Fibroblast of skin of left quadriceps (primary cell): ENCODE data around the gene OR2T8.
"Not testable (repeated sequence)": the region's sequence is repeated elsewhere in the genome, so short reads cannot be mapped to it uniquely, and the experiment has no call there.

ENCODE experiments used
- DNase-seq, 2 experiments: peaks; one replicate each; pipeline ENCODE4 v3.0.0-alpha.2; 2013; ENCODE audit warnings: low read depth in 2 of 2

OR2T8 gene

GRCh38 chr1:247919952-247920351 lies at the start of gene OR2T8:
Gene OR2T8, plus strand, starts transcription at chr1:247920252. Its CDS starts 766 bp downstream, at chr1:247921018.
- no peak for DNase-seq

GRCh38 chr1:247883346-247883745 lies 36.7 kb upstream of the OR2T8 start:
- no peak for DNase-seq

- no peak for DNase-seq
Measured at GRCh38 chr1:247884797-247885413, 35.1 kb upstream of the OR2T8 start.

DNA sequence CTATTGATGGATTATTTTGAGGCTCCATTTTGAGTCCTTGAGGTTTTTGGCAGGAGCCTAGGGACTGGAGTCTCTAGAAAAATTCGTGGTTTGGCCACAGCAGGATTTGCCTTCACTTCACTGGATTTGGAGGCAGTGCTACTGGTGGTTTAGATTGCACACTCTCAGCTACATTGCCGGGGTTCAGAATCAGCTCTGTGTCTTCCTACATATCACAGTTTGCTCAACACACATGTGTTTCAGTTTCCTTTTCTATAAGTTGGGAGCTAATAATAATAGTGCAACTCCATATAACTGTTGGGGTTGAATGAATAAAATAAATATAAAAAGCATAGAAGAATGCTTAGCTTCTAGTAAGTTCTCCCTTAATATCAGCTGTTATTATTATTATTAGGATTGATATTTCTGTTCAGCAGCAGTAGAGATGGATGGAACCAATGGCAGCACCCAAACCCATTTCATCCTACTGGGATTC lies 24.9 kb upstream of the OR2T8 start, which contains the start of gene OR2W3:
Gene OR2W3 (plus strand): TSS at position 425 of the 475 bp plus-strand sequence. CDS start 0 bp downstream, at position 425.
- no peak for DNase-seq

DNA sequence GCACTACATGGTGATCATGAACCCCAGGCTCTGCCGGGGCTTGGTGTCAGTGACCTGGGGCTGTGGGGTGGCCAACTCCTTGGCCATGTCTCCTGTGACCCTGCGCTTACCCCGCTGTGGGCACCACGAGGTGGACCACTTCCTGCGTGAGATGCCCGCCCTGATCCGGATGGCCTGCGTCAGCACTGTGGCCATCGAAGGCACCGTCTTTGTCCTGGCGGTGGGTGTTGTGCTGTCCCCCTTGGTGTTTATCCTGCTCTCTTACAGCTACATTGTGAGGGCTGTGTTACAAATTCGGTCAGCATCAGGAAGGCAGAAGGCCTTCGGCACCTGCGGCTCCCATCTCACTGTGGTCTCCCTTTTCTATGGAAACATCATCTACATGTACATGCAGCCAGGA lies 24.1 kb upstream of the OR2T8 start:
- no peak for DNase-seq

- DNase-seq, result no peak
Measured at GRCh38 chr1:247904122-247904521, 15.9 kb upstream of the OR2T8 start.

- DNase-seq, result no peak
Measured at GRCh38 chr1:247905181-247905580, 14.9 kb upstream of the OR2T8 start.

- no peak for DNase-seq
Measured at GRCh38 chr1:247905910-247906503, 14.0 kb upstream of the OR2T8 start.

DNA sequence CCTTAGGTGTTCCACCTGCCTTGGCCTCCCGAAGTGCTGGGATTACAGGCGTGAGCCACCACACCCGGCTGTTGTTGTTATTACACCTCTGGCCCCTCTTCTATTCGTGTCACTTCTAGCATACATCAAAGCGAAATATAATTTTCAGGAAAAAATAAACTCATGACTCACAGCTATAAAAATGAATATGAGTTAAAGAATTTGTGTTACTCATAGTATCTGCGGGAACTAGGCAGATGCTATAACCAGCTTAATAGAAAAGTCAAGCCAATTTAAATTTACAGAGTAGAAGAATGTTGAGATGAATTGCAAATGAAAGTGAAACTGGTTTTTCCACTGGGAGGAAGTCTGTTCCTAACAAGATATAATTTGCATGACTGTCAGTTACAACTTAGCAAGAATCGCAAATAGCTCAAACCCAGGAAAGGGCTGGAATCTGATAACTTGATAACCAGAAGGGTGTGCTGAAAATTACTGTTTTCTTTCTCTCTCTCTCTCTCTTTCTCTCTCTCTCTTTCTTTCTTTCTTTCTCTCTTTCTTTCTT lies 13.5 kb upstream of the OR2T8 start:
- no peak for DNase-seq

DNA sequence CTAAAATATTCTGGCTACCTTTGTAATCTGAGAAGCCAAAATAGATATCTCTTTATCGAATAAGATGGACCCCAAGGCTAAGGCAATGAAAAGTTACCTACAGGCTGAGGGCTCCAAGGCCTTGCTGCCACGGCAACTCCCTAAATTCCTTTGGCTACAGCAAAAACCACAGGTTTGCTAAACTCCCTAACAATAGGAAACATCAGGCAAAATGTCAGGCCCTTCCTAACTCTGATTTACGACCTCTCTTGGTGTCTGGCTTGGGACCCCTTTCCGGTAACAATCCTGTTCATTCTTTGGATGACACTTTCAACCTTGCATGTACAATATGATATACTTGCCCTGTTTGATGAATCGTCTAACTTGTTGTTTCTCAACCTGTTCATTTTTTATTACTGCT lies 11.3 kb upstream of the OR2T8 start:
- no peak for DNase-seq

DNA sequence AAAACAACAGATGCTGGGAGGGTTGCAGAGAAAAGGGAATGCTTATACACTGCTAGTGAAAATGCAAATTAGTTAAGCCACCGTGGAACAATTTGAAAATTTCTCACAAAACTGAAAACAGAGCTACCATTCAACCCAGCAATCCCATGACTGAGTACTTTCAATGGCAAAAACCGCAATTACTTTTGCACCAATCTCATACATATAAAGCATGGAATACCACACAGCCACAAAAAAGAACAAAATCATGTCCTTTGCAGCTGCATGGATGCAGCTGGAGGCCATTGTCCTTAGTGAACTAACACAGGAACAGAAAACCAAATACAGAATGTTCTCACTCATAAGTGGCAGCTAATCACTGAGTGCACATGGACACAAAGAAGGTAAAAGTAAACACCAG lies 6.3 kb upstream of the OR2T8 start:
- no peak for DNase-seq

DNA sequence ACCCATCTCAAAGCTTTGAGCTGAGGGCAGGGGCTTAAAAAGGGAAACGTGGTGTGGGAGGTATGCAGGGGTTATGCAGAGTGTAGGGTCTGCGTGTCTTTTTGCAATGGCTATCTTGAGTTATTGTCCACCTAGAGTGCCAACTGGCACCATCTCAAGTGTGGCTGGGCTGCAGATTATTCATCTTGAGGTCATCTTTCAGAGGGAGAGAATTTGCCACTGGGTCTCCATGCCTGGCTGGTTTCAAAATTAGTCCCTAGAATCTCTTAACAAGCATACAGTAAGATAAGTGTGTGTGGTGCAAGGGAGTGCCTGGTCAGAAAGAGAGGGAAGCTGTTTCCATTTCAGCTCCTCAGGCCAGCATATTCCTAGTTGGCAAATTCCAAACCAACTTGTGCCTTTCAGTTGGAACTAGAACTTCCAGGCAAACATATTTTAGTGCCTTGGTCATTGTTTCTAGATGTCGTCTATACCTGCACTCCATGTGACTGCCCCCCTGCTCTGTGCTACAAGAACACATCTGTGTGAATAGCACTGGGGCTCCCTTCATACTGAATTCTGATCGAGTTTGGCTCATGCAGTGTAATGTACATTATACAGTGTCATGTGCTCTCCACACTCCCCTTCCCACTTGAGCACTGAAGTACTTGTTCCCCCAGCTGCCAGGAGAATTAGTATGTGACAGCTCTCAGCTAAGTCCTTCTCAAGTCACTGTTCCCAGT lies 5.0 kb upstream of the OR2T8 start:
- DNase-seq, result no peak

- no peak for DNase-seq
Measured at GRCh38 chr1:247923941-247924340, 3.9 kb downstream of the OR2T8 start.

GRCh38 chr1:247924868-247925267 lies 4.8 kb downstream of the OR2T8 start, which contains the start of gene OR2AJ1:
Gene OR2AJ1, plus strand, starts transcription at chr1:247924889. Its CDS starts 8,880 bp downstream, at chr1:247933769.
- no peak for DNase-seq

DNA sequence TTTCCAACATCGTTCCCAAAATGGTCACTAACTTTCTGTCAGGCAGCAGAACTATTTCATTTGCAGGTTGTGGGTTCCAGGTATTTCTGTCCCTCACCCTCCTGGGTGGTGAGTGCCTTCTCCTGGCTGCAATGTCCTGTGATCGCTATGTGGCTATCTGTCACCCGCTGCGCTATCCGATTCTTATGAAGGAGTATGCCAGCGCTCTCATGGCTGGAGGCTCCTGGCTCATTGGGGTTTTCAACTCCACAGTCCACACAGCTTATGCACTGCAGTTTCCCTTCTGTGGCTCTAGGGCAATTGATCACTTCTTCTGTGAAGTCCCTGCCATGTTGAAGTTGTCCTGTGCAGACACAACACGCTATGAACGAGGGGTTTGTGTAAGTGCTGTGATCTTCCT lies 13.9 kb downstream of the OR2T8 start:
- DNase-seq, result no peak

DNA sequence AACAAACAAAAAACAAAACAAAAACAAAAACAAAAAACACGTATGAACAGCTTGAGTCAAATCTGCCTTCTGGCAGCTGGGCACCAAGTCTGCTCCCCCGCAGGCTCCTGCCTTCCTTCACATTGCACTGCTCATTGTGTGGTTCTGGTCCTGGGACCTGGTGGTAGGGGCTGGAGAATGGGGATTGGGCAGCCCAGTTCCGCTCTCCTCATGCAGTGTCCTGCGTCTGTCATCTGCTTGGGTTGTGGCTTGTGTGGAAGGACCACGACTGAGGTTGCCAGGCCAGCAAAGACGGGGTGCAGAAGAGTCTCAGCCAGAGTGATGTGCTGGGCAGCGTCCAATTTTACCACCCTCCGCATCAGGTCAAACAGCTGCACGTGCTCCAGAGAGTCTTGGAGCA lies 15.7 kb downstream of the OR2T8 start:
- no peak for DNase-seq

DNA sequence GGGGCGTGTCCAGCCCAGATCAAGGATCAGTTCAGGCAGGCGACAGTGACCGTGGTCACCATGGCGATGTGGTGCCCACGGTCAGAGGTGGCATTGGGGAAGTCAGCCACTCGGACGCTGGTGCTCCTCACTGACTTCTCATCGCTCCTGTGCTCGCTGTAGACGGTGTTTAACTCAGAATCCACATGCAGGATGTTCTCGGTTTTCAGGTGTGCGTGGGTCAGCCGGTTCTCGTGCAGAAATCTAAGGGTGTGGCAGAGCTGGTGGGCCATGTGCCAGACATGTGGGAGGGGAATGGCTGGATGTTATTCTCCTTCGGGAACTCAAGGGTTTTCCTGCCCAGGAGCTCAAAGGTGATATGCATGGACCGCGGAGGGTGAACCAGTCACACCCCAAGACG lies 16.4 kb downstream of the OR2T8 start:
- DNase-seq, result no peak

DNA sequence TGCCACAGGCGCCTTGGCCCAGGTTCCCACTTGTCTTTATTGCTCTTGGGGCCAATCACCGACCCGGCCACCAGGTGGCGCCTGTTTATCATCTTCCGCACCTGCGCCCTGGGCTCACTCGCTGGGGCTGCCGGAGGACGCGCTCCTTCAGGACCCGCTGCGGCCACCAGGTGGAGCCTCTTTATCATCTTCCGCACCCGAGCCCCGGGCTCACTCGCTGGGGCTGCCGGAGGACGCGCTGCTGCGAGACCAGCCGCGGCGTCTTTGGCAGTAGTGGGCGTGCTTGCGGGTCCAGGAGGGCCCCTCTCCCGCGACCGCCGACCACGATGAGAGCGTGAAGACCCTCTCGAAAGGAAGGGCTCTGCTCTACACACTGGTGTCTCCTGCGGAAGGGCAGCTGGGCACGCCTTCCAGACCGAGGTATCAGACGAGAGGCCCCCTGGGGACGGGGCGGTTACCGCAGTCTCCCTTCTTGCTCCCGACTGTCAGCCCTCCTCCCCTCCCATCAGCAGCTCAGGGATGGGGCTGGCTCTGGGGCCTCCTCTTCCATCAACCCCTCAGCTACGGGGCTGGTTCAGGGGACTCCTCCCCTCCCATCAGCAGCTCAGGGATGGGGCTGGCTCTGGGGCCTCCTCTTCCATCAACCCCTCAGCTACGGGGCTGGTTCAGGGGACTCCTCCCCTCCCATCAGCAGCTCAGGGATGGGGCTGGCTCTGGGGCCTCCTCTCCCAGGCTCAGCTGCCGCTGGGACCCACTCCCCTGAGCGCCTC lies 17.1 kb downstream of the OR2T8 start:
- DNase-seq, result not testable (repeated sequence)

DNA sequence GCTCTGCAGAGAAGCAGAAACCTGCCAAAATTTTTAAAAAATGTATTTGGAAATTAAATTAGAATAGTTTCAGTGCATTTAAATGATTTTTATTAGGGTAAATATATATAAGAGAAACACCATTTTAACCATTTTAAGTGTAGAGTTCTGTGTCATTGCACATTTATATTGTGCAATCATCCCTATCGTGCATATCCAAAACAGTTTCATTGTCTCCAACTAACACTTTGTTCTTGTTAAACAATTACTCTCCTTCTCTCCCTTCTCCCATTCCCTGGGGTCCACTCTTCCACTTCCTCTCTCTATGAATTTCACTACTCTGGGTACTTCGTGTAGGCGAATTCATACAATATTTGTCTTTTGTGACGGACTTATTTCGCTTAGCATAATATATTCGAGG lies 22.6 kb downstream of the OR2T8 start:
- DNase-seq, result no peak

GRCh38 chr1:247948558-247948957 lies 28.5 kb downstream of the OR2T8 start, which contains the start of gene OR2L8:
Gene OR2L8, plus strand, starts transcription at chr1:247948858. Its CDS starts 0 bp downstream, at chr1:247948858.
- DNase-seq, result no peak

DNA sequence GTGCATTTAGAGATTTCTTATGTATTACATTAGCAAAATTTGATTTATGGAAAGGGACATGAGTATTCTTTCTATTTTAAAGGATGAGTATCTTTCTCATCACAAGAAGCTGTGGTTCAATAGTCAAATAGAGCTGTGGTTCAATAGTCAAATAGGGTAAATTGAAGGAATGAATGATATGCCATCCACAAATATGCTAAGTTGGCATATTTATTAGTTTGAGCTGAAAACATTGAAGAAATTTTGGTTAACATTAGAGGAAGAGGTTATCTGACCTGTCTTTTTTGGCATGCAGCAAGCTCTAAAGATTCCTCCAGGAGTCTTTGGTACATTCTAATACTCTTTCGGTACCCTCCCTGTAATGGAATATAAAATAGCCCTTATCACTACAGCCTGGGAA lies 33.4 kb downstream of the OR2T8 start:
- DNase-seq, result no peak

DNA sequence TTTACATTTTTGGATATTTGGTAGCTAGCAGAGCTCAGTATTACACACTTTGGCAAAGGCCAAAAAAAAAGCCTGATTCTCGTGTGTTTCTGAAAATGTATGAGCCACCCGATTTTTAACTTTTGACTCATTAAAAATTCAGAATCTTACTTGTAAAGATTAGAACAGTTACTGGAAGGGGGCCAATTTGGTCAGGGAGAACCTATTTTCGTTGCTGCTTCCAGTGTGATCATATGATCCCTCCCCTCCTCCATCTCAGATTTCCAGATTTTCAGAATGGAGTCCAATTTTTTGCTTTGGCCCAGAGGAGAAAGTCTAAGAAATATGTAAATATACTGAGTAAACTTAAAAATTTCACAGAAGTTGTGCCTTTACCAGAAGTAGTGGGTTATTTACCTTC lies 41.7 kb downstream of the OR2T8 start:
- DNase-seq, result no peak
